ENCODE data around the gene SCAMP2. TPM values are rescaled to one million over a fixed set of nuclear protein-coding genes. Genes with fewer than 3 reads are reported as not detected.
A peak's percentile ranks its signal among the peaks of the same experiment; 100 is the strongest.

SCAMP2 gene
- 29.3 and 34.6 TPM in 2 replicates for total RNA-seq

GRCh38 chr15:74873036-74873755, at the start of gene SCAMP2:
TSS of gene SCAMP2 (minus strand) at chr15:74873365. CDS start at chr15:74873255, 110 bp downstream.

GRCh38 chr15:74906450-74907162, 33.4 kb upstream of the SCAMP2 start, which contains the start of gene FAM219B:
TSS of gene FAM219B (minus strand) at chr15:74906851. CDS start at chr15:74906800, 51 bp downstream.

GRCh38 chr15:74889883-74890664, 16.9 kb upstream of the SCAMP2 start, which contains the start of gene MPI:
TSS of gene MPI (plus strand) at chr15:74890042. CDS start at chr15:74890074, 32 bp downstream.

GRCh38 chr15:74842581-74843444, 30.4 kb downstream of the SCAMP2 start, which contains the start of gene ULK3:
TSS of gene ULK3 (minus strand) at chr15:74843156. CDS start at chr15:74843105, 51 bp downstream.

GRCh38 chr15:74826364-74826819, 46.8 kb downstream of the SCAMP2 start, which contains the start of gene CPLX3:
TSS of gene CPLX3 (plus strand) at chr15:74826627. CDS start at chr15:74826704, 77 bp downstream.

GRCh38 chr15:74812533-74812932, 60.6 kb downstream of the SCAMP2 start, which contains the start of gene LMAN1L:
TSS of gene LMAN1L (plus strand) at chr15:74812835. CDS start at chr15:74812855, 20 bp downstream.

Small RNA genes lying within 50 kb of the gene (small RNA-seq; reads per million reads assigned to genes)
- gene CPLX3 (not detected), gene MIR6882 (2.4 reads per million, percentile 78 among the genes with 10 or more reads in this experiment)

Other genes with a start within 250 kb of the SCAMP2 start
- 10.4 and 12.8 TPM in 2 replicates for gene EDC3, start 177.3 kb downstream of the SCAMP2 start, total RNA-seq
- 0.32 TPM in 1 of 2 replicates, not detected in the other for gene CYP1A1, start 147.8 kb downstream of the SCAMP2 start, total RNA-seq
- not detected in 2 replicates for gene CYP1A2, start 124.5 kb downstream of the SCAMP2 start, total RNA-seq
- 19.9 and 24.6 TPM in 2 replicates for gene CSK, start 91.3 kb downstream of the SCAMP2 start, total RNA-seq
- gene LMAN1L, start 60.5 kb downstream of the SCAMP2 start, total RNA-seq, result 0.11 TPM in 1 of 2 replicates, not detected in the other
- not detected in 2 replicates for gene CPLX3, start 46.7 kb downstream of the SCAMP2 start, total RNA-seq
- gene ULK3, start 30.2 kb downstream of the SCAMP2 start, total RNA-seq, result 16.9 and 18.3 TPM in 2 replicates
- gene MPI, start 16.7 kb upstream of the SCAMP2 start, total RNA-seq, result 46.6 and 66.0 TPM in 2 replicates
- 31.8 and 37.8 TPM in 2 replicates for gene FAM219B, start 33.5 kb upstream of the SCAMP2 start, total RNA-seq
- gene COX5A, start 64.7 kb upstream of the SCAMP2 start, total RNA-seq, result 46.5 and 57.9 TPM in 2 replicates
- gene RPP25, start 83.4 kb upstream of the SCAMP2 start, total RNA-seq, result 4.0 and 8.1 TPM in 2 replicates
- gene SCAMP5, start 122.2 kb upstream of the SCAMP2 start, total RNA-seq, result 0.97 and 6.3 TPM in 2 replicates
- gene PPCDC, start 150.2 kb upstream of the SCAMP2 start, total RNA-seq, result 6.5 and 8.0 TPM in 2 replicates